K562 (cell line): ENCODE measurements around the gene MKRN1. TPM values are rescaled to one million over a fixed set of nuclear protein-coding genes. Genes with fewer than 3 reads are reported as not detected.

Experiments used
- ATAC-seq: fragments of 200-7000 bp; cut with Tn5 transposase; 3 replicates; pipeline ENCODE4 v1.9.1; 2020; ENCODE audit warnings: moderate library complexity
- BruUV-seq: library from RNA; stranded (reverse); fragments of 400-500 nt; replicated peaks from 2 replicates; lab custom pipeline; 2021; lab: Mats Ljungman, UMichigan
- CTCF ChIA-PET: fragments of 300-600 bp; formaldehyde crosslinking; extraction: SDS; loops from one replicate; lab custom pipeline; 2021; ENCODE audit warnings: low intra/inter-chr PET ratio; lab: Yijun Ruan, JAX
- POLR2A ChIA-PET: fragments of 300-600, 350-650 bp; sonication (Branson Sonifier 250); formaldehyde crosslinking; extraction: SDS; loops from one replicate; lab custom pipeline; 2021; ENCODE audit warnings: antibody characterized with exemption, inconsistent platforms; lab: Yijun Ruan, JAX
- DNase-seq, 4 experiments: peaks; one replicate each; pipeline versions ENCODE4 v3.0.0 to v3.0.0-alpha.2; 2011 to 2018; ENCODE audit warnings: low spot score in 3 of 4, mixed read lengths in 3 of 4; ENCODE audit errors: extremely low read depth in 1 of 4
- FAIRE-seq: peaks from 2 replicates; lab custom pipeline; 2011; peaks lifted over from hg19 to GRCh38; lab: Jason Lieb, UNC
- H2AFZ ChIP-seq: 2 replicates; pipeline ENCODE4 v1.6.0; 2011; ENCODE audit warnings: low read depth, low read length, control low read depth, inconsistent platforms
- H3K27ac ChIP-seq: fragments of 200-600 bp; 3 replicates; pipeline ENCODE4 v1.8.0; 2011; ENCODE audit warnings: low read depth, mild to moderate bottlenecking, control low read depth, inconsistent platforms, low read length, moderate library complexity, mixed read lengths; ENCODE audit errors: extremely low read depth
- H3K27me3 ChIP-seq, 2 experiments: fragments of 300-600 bp in 1 of 2; 2 replicates in 1 of 2; 3 replicates in 1 of 2; pipeline versions ENCODE4 v1.6.0 to v1.8.0; 2011; ENCODE audit warnings: inconsistent platforms in 2 of 2, low read length in 2 of 2, mild to moderate bottlenecking in 1 of 2, mixed read lengths in 1 of 2, moderate library complexity in 1 of 2; ENCODE audit not compliant: control insufficient read depth in 2 of 2, insufficient read depth in 2 of 2
- H3K36me3 ChIP-seq: fragments of 300-600 bp; 3 replicates; pipeline ENCODE4 v1.8.0; 2011; ENCODE audit warnings: mild to moderate bottlenecking, low read length, inconsistent platforms; ENCODE audit not compliant: control insufficient read depth, insufficient read depth
- H3K4me1 ChIP-seq, 2 experiments: fragments of 200-600 bp in 1 of 2; replicated peaks in 1 of 2; 2 replicates in 1 of 2; 3 replicates in 1 of 2; pipeline versions ENCODE4 v1.5.1 to v1.8.0; 2011; ENCODE audit warnings: inconsistent platforms in 2 of 2, low read length in 2 of 2, mild to moderate bottlenecking in 1 of 2, mixed read lengths in 1 of 2, moderate library complexity in 1 of 2; ENCODE audit not compliant: control insufficient read depth in 2 of 2, insufficient read depth in 2 of 2
- H3K4me2 ChIP-seq: 2 replicates; pipeline ENCODE4 v1.6.1; 2011; ENCODE audit warnings: low read length, control low read depth, inconsistent platforms, mixed read lengths; ENCODE audit not compliant: insufficient read depth
- H3K4me3 ChIP-seq: fragments of 200-600 bp; sonication (generic), shearing (Covaris generic); 2 replicates; pipeline ENCODE4 v1.5.1; 2016; ENCODE audit warnings: control low read depth, inconsistent platforms
- H3K79me2 ChIP-seq: fragments of 200-600 bp; 3 replicates; pipeline ENCODE4 v1.8.0; 2011; ENCODE audit warnings: low read length, inconsistent platforms; ENCODE audit not compliant: control insufficient read depth, insufficient read depth
- H3K9ac ChIP-seq, 2 experiments: 2 replicates each; pipeline versions ENCODE4 v1.6.0 to v1.6.1; 2011; ENCODE audit warnings: low read depth in 2 of 2, low read length in 2 of 2, control low read depth in 1 of 2, inconsistent platforms in 1 of 2, mild to moderate bottlenecking in 1 of 2, mixed read lengths in 1 of 2; ENCODE audit not compliant: insufficient read depth in 1 of 2
- H3K9me1 ChIP-seq: one replicate; pipeline ENCODE4 v1.6.0; 2011; ENCODE audit warnings: inconsistent platforms, mild to moderate bottlenecking, low read length, moderate library complexity; ENCODE audit not compliant: control insufficient read depth, insufficient read depth
- H3K9me3 ChIP-seq: replicated peaks from 2 replicates; pipeline ENCODE4 v1.5.1; 2011; ENCODE audit warnings: low read depth, low read length, inconsistent platforms; ENCODE audit not compliant: control insufficient read depth, insufficient read depth
- H4K20me1 ChIP-seq: replicated peaks from 2 replicates; pipeline ENCODE4 v1.6.1; 2011; ENCODE audit warnings: low read length, inconsistent platforms, mixed read lengths; ENCODE audit not compliant: control insufficient read depth, insufficient read depth
- EHMT2 ChIP-seq: fragments of 450-650 bp; IDR thresholded peaks from 2 replicates; pipeline ENCODE4 v1.6.1; 2018; ENCODE audit warnings: antibody characterized with exemption
- FOXA1 ChIP-seq: fragments of 450-650 bp; IDR thresholded peaks from 2 replicates; pipeline ENCODE4 v1.6.1; 2016; ENCODE audit warnings: mild to moderate bottlenecking, borderline replicate concordance
- HDAC6 ChIP-seq: IDR thresholded peaks from 2 replicates; pipeline ENCODE4 v1.6.1; 2012; ENCODE audit warnings: low read depth, mild to moderate bottlenecking, control low read depth, inconsistent platforms, low read length, moderate library complexity
- HNRNPLL ChIP-seq: fragments of 200-400 bp; formaldehyde crosslinking; IDR thresholded peaks from 2 replicates; pipeline ENCODE4 v1.6.1; 2017; ENCODE audit warnings: low read length, low read depth, mild to moderate bottlenecking; ENCODE audit not compliant: poor library complexity, severe bottlenecking
- MEF2A ChIP-seq: IDR thresholded peaks from 2 replicates; pipeline ENCODE4 v1.6.1; 2011; ENCODE audit warnings: low read depth, mild to moderate bottlenecking, low read length, moderate library complexity; ENCODE audit not compliant: control insufficient read depth
- SP1 ChIP-seq: sonication (generic); formaldehyde crosslinking; IDR thresholded peaks from 2 replicates; pipeline ENCODE4 v1.8.1; 2022; ENCODE audit warnings: mild to moderate bottlenecking, missing genetic modification reagents
- TAL1 ChIP-seq: fragments of 450-650 bp; IDR thresholded peaks from 2 replicates; pipeline ENCODE4 v1.6.1; 2016; ENCODE audit warnings: mild to moderate bottlenecking
- ZNF263 ChIP-seq: sonication (generic); formaldehyde crosslinking; IDR thresholded peaks from 2 replicates; pipeline ENCODE4 v1.8.0; 2022; ENCODE audit warnings: mild to moderate bottlenecking, missing genetic modification reagents, borderline replicate concordance
- WGBS: fragments of 100-300 bp; shearing (Covaris generic); methylation state at CpG from one replicate; pipeline ENCODE4 v1.1.6; 2016; ENCODE audit warnings: low coverage, mixed read lengths; ENCODE audit not compliant: insufficient coverage; ENCODE audit errors: missing lambda C conversion rate; 5-methylcytosine and 5-hydroxymethylcytosine counted together
- in situ Hi-C: fragments of 300-500 bp; cut with MboI; formaldehyde crosslinking; loops from 4 replicates; pipeline ENCODE4 v1.15.0; 2018; ENCODE audit warnings: inconsistent platforms, mixed read lengths
- intact Hi-C: fragments of 100-400 bp; cut with micrococcal nuclease; formaldehyde crosslinking; loops from 2 replicates; pipeline ENCODE4 v1.14.2; 2022
- polyA plus RNA-seq, 8 experiments: library from polyadenylated mRNA; depleted of rRNA in 4 of 8; stranded (reverse) in 5 of 8; unstranded in 3 of 8; fragments of >200 nt; fragmentation: Nextera tagmentation in 2 of 8; fragmentation: Illumina TruSeq in 1 of 8; extraction: Ambion mirVana in 2 of 8; extraction: Trizol in 1 of 8; gene quantifications; 2 replicates each; pipeline versions ENCODE4 v1.2.1 to v1.2.3, GENCODE V29; 2011 to 2014; ENCODE audit warnings: inconsistent platforms in 1 of 8, missing spikeins in 1 of 8
- total RNA-seq, 7 experiments: library from RNA; depleted of rRNA in 6 of 7; stranded (reverse); fragments of >200 nt in 6 of 7; fragmentation: Illumina TruSeq in 2 of 7; extraction: Trizol in 2 of 7; gene quantifications; 2 replicates each; pipeline versions ENCODE4 v1.2.1 to v1.2.3, GENCODE V29; 2011 to 2021; ENCODE audit warnings: low replicate concordance in 1 of 7
- TF ChIP-seq, protein P1 (sequence below), 2 experiments: IDR thresholded peaks in 1 of 2; conservative IDR thresholded peaks in 1 of 2; 2 replicates each; pipeline ENCODE4 v1.6.1; 2016; ENCODE audit warnings: low read depth in 2 of 2, mild to moderate bottlenecking in 1 of 2, missing compliant biosample characterization in 1 of 2, missing genetic modification characterization in 1 of 2, moderate library complexity in 1 of 2

MKRN1 gene
- total and polyA plus RNA-seq, 9 of the 15 experiments (the other 6 are each of a cell fraction or from before 2014, with no cell fraction given): 30.5 to 90.3 (median 76.0) TPM

- no peaks in the 10 kb centered on the region for H3K36me3 ChIP-seq
- 9% methylated on average over 3 of the region's 3 CpGs for WGBS
- ATAC-seq: no peak
- POLR2A ChIA-PET: interaction anchor here (0.6 to 1.5 kb wide), 2 partner anchors 9 to 14 kb away, joined by 3 to 5 read pairs; no protein-coding TSS in a partner anchor
- no peak overlapping the region for H3K9ac ChIP-seq
- peaks cover 2 to 12% of the 10 kb centered on the region in 2 experiments; a peak in 4 of 5 replicates for H3K4me1 ChIP-seq
- no peak for TF ChIP-seq FOXA1
- TF ChIP-seq SP1: no peak
- no peak for TF ChIP-seq HNRNPLL
- TF ChIP-seq ZNF263: no peak
- TF ChIP-seq HDAC6: no peak
- TF ChIP-seq, protein P1, sequence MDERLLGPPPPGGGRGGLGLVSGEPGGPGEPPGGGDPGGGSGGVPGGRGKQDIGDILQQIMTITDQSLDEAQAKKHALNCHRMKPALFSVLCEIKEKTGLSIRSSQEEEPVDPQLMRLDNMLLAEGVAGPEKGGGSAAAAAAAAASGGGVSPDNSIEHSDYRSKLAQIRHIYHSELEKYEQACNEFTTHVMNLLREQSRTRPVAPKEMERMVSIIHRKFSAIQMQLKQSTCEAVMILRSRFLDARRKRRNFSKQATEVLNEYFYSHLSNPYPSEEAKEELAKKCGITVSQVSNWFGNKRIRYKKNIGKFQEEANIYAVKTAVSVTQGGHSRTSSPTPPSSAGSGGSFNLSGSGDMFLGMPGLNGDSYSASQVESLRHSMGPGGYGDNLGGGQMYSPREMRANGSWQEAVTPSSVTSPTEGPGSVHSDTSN (CRISPR knock-in tag; IDR thresholded peaks at IDR 0.05; ENCODE audit: low read depth): no peak
- TF ChIP-seq, protein P1 (tag; conservative IDR thresholded peaks at IDR 0.05; ENCODE audit: low read depth): no peak
- TF ChIP-seq EHMT2: no peak
- no peak for TF ChIP-seq MEF2A
- no peak for TF ChIP-seq TAL1
- DNase-seq: no peak
- H3K4me2 ChIP-seq: no peak overlapping the region
- H4K20me1 ChIP-seq: no peaks in the 10 kb centered on the region
- no peak overlapping the region for H2AFZ ChIP-seq
- no TSS peak for BruUV-seq
- no peaks in the 10 kb centered on the region for H3K9me3 ChIP-seq
- H3K79me2 ChIP-seq: no peaks in the 10 kb centered on the region
- H3K9me1 ChIP-seq: no peaks in the 10 kb centered on the region
- H3K4me3 ChIP-seq: no peak overlapping the region
- no peak for FAIRE-seq
- no peak overlapping the region for H3K27ac ChIP-seq
- in situ Hi-C loops (no loop called here), intact Hi-C loops (no loop called here)
- H3K27me3 ChIP-seq: peaks cover 5 to 9% of the 10 kb centered on the region in 2 experiments
- CTCF ChIA-PET: no interaction called here
These were observed 39.9 kb downstream of the MKRN1 start for GRCh38 chr7:140439359-140439758.
